Stimulated activated CD8-positive, alpha-beta memory T cell treated with anti-CD3 and anti-CD28 coated beads, Interleukin-15, amount 100 ng/mL, for 24 hours (primary cell): ENCODE data around the gene CCDC197.

Source experiments
- DNase-seq: peaks from one replicate; pipeline ENCODE4 v3.0.0-alpha.2; 2020; ENCODE audit warnings: low read depth

CCDC197 gene

DNA sequence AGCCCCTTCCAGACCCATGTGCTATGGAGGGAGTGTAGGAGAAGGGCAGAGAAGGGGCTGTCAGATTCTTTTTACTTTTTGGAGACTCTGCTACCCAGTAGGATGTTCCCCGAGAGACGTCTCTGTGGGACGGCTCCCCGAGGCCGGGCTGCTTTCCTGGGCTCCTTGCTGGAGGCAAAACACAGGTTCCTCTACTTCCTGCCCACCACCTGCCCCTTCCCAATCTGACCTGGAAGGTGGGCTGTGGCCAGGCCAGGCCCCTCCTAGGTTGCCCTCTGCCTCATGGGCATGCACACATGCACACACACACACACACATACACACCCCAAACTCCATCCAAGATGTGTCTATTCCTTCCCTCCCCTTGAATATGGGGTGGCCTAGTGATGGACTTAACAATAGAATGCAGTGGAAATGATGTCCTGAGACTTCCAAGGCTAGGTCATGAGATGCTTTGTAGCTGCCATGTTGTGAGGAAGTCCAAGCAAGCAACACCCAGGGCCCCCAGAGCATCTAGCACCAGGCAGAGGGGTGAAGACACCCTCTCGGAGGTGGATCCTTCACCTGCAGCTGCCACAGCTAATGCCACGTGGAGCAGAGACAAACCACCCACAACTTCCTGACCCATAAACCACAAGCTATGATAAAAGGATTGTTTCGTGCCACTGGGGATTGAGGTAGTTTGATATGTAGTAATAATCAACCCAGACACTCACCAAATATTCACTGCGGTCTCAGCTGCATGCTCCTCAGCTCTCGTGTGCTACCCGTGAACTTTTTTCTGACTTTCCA is 19.1 kb upstream of the CCDC197 start:
- DNase-seq, result no peak

DNA sequence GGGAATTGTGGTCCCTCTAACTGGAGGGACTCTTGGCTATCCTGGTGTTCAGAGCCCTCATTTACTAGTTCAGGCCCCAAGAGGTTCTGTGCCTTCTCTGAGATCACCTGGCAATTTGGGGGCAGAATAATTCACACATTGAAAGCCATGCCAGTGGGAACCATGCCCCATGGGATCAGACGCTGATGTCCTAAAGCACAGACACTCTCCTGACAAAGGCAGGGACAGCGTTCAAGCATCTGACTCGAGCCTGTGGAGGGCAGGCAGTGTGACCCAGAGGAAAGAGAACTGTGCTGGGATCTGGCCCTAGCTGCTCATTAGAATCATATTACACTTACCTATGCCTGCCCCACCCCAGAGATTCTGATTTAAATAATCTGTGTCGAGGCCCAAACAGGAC is 18.4 kb upstream of the CCDC197 start:
- DNase-seq, result no peak

DNA sequence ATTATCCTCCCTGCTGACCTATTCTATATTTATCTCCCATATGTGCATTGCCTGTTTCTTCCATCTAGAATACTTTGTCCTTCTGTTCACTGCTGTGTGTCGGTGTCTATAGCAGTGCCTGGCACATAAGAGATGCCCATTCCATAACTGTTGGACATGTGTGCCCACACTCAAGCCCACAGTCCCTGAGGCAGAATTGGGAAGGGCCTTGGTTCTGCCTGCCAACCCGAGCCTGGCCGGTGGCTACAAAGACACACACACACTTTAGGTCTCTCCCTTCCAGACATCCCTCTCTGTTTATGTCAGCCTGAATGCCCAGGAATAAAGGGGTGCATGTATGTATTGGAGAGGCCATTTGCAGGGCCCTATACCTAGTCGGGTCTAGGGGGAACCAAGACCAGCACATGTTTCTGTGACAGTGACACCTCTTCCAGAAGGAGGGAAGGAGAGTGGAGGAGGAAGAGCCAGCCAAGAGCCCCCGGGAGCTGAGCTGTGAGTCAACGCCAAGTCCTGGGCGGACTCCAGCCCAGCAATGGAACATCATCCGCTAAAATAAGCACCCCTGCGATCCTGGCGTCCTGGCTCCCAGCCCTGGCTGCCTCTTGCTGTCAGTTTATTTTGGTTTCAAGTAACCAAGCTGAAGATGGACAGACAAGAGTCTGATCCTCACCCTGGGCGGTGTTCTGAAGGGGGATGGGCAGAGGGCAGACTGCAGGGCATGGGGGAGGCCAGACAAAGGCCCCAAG is 16.5 kb upstream of the CCDC197 start:
- DNase-seq, result no peak

DNA sequence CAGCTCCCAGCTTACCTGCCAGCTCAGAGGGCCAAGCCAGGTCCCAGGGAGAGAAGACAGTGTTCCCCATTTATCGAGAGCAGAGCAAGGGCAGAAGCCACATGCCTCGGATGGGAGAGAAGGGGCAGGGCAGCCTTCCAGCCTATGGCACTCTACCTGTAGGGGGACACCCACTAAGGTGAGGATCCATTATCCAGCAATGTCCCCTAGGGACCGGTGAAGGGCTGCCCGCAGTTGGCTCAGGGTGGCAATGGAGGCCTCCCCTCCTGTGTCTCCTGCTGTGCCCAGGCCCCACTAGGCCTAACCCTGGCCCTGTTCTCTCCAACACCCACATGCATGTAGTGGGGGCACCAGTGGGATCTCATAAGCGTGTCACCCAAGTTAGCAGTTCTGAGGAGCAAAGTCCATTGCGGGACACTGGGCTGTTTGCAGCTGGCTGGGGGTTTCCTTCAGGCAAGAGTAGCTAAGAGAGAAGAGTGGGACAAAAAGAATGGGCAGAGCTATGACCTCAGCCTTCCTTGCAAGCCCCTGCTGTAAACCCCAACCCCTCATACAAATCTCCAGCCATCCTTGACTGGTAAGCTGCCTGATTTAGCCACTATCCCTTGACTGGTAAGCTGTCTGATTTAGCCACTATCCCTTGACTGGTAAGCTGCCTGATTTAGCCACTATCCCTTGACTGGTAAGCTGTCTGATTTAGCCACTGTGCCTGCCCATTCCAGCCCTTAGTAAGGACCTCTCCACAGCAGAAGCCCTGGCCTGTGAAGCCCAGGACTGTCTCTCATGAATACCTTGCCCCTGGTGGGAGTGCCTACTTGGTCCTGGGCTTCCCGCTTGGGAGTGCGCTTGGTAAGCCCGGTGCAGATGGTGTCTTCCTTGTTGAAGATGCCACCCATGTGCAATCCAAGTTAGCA is 15.5 kb upstream of the CCDC197 start:
- DNase-seq, result no peak

DNA sequence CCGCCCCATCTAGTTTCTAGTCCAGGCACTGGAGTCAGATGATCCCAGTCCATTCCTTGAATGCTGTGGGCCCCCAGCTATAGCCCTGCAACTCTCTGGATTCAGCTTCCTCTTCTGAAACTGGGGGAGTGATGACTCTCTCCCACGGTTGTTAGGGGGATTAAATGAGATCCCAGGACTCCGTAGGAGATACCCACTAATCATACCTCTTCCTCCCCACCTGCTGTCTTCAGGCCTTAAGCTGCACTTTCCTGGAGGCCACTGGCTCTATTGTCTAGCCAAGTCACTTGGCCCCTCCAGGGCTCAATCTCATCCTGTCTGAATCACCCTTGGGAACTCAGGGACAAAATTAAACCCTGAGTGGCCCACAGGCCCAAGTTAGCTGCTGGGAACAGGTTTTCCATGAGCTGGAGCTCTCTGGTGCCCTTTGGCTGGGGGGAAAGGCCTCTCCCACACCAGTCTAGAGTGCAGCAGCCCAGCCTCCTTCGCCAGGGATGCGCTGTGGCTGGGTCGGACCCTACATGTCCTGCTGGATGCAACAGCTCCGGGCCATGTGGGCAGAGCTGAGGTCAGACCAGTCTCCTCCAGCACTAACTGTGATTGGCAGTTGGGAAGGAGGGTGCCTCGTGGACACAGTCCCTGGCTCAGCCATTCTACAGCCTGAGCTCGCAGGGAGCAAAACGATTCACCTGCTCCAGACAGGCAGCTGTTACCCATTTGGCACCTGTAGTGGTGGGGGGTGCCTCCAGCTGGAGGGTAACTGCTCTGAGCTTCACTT is 14.7 kb upstream of the CCDC197 start:
- no peak for DNase-seq

DNA sequence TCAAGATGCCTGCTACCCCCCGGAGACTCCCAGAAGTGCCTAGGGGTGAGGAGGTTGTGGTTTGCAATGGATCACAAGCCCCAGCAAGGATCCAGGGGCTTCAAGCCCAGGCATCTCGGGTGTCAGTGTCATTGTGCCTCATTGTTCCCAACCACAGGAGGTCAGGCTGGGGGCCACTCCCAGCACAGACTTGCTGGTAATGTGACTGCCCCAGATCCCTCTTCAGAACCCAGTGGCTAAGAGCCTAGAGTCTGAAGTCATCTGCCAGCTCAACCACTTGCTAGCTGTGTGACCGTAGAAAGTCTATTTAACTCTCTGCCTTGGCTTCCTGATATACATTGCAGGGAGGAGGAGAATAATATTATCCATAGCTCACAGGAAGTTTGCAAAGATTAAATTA is 13.0 kb upstream of the CCDC197 start:
- DNase-seq, result no peak

DNA sequence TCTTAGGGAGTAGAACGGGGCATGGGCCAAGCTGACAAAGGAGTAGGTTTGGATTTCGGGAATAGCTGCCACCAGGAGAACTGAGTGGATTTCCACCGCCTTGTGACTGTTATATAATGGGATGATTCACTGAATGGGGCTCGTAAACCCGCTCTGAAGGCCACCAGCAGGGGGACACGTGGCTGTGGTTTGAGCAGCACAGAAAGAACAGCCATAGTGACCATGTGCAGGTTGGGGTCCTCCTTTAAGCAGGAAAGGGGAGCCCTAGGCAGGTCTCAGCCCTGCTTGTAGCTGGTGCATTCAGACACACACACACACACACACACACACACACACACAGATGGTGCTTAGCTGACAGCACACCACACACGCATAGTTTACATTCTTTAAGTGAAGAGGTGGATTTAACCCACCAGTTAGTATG is 12.1 kb upstream of the CCDC197 start:
- DNase-seq, result no peak

DNA sequence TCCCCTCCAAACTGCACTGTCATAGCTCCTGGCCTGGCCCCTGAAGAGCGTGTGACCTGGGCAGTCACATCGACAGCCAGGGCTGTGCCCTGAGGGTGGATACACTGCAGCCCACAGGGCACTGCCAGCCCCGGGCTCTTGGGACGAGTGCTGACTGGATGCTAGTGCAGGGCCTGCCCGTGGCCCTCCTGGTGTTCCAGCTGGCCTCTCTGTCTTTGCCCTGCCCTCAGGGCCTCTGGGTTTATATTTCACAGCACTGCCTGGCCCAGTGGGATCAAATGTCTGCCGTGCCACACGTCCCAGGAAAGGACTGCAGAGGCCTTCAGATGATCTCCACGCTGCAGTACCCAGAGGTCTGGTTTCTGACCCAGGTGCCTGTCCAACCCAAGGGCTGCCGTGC is 10.1 kb upstream of the CCDC197 start:
- no peak for DNase-seq

DNA sequence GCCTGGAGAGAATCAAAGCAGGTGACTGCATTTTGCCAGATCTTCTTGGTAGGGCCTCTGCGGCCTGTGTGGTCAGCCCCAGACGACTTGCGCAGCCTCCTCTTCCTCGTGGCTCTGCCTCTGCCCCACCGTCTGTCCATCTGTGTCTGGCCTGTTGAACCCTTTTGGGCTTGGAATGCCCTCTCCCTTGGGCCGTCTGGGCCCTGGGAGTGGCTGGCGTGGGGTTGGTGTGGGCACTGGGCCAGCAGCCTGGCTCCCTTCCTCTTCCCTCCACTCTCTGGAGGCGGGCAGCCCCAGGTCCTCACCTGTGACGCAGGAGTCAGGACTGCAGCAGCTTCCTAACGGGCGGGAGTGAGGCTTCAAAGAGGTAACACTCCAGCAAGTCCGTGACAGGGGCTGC is 9.7 kb upstream of the CCDC197 start:
- DNase-seq, result no peak

DNA sequence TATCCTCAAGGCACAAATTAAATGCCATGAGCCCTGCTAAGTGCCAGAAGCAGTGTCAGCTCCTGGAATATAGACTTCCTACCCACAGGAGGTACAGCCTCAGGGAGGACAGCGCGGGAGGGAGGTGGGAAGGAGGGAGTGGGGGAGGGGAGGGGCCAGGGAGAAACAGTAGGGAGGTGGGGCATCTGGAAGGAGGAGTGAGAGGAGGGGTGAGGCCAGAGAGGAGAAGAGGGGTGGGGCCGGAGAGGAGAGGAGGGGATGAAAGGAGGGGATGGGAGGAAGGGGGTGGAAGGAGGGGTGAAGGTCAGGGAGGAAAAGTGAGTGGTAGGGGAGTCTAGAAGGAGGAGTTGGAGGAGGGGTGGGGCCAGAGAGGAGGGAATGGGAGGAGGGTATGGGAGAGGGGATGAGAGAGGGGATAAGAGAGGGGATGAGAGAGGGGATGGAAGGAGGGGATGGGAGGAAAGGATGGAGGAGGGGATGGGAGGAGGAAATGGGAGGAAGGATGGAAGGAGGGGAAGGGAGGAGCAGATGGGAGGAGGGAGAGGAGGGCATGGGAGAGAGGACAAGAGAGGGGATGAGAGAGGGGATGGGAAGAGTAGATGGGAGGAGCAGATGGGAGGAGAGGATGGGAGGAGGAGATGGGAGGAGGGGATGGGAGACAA is 9.2 kb upstream of the CCDC197 start:
- DNase-seq, result no peak

DNA sequence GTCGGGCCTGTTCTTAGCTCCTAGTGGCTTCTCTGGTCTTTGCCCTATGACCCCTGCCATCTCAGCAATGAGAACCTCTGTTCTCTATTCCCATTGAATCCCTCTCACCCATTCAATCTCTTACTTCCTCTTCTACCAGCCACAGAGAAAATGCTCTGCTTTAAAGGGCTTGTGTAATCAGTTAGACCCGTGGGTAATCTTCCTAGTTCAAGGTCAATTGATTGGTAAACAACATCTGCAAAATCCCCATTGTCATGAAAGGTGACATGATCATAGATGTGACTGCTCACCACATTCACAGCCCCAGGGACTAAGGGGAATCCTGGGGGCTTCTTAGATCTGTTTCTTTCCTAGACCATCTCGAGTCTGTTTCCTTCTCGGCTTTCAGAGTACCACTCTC is 7.2 kb upstream of the CCDC197 start:
- no peak for DNase-seq

DNA sequence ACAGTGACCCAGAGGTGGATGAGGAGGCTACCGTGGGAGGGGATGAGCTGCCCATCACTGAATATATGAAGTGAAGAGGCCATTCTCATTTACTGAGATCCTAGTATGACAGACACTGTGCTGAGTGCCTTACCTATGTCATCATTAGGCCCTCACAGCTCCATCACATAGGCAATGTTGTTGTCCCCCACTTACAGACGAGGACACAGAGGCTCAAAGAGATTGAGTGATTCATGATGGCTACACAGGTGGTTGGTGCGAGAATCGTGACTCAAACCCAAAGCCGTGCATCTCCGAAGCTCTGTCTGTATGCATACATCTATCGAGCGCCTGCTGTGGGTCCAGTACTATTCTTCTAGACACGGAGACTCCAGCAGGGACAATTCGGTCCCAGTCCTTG is 5.9 kb upstream of the CCDC197 start:
- DNase-seq, result no peak

DNA sequence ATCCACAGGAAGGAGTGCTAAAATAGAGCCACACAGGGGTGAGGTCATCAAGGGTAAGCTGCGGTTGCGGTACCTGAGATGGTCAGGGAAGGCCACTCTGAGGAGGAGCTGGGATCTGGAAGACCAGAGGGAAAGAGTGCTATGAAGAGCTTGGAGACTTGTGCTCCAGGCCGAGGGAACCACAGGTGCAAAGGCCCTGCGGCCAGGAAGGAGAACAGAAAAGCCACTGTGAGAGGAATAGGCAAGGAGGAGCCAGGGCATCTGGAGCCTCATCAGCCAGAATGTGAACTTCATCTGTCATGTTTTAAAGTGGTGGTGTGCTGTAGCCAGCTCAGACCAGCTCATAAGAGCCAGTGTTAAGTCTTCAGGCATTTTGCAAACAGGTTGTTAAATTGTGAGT is 5.5 kb upstream of the CCDC197 start:
- DNase-seq, result no peak

DNA sequence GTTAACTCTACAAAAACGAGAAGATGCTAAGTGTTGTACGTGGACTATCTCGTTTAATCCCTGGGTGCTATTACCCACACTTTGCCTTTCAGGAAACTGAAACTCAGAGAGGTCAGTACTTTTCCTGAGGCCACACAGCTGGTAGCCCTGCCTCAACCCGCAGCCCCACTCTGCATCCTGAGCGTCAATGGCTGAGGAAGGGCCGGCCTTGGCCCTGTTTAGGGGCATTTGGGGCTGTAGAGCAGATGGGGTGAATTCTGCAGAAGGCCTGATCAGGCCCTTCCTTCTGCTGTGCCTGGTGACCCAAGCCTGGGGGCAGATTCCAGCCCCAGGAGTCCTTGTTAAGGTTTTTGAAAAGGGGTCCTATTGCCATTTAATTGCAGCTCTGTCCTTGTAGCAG is 3.7 kb upstream of the CCDC197 start:
- no peak for DNase-seq

DNA sequence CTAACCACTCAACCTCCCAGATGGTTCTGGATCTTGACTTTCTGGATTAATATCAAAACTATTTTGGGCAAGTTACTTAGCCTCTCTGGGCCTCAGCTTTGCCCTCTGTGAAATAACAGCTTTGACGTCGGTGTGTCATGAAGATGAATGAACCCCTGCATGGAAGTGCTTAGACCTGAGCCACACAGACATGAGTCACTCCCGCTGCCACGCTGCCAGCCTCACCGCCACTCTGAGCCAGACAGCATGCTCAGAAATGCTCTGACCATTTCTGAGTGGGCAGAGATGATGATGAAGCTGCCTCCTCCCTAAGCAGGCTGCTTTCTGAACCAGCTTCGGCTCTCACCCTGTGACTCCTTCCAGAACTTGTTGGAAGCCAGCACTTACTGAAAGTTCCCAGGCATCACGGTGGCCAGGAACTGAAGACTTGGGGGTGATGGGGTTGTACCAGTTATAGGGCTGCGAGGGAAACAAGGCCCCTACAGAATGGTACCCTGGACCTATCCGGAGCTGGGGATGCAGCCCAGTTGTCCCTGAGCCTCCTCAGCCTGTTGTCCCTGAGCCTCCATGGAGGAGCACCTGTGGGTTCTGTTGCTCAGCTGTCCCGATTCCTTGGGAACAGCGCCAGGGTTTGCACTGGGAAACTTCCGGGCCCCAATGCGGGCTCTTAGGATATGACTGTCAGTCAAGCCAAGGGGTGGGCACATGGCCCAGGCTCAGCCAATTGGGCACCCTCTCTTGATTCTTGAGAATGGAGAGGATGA is 2.0 kb upstream of the CCDC197 start:
- DNase-seq, result no peak

DNA sequence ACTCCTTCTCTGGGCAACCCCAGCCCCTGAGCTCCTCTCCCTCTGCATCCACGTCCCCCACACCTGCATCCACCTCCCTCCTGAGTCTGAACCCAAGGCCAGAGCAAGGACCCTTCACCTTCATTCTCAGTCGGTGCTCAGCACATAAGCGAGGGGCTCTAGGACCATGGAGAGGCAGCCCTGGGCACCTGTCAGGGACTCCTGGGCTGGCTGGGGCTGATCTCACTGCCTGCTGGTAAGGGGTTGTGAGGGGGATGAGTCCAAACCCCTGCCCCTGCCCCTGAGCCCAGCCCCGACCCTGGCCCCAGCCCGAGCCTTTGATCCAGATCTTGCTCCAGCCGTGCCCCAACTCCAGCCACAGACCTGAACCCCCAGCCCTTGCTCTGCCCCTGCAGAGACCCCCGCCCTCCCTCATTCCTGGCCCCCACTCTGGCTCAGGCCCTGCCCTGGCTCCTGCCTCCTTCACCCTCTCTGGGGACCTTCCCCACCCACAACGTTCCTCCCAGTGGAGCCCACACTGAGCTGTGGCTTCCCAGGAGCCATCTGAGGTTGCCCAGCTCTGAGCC is 888 bp upstream of the CCDC197 start:
- DNase-seq, result no peak

DNA sequence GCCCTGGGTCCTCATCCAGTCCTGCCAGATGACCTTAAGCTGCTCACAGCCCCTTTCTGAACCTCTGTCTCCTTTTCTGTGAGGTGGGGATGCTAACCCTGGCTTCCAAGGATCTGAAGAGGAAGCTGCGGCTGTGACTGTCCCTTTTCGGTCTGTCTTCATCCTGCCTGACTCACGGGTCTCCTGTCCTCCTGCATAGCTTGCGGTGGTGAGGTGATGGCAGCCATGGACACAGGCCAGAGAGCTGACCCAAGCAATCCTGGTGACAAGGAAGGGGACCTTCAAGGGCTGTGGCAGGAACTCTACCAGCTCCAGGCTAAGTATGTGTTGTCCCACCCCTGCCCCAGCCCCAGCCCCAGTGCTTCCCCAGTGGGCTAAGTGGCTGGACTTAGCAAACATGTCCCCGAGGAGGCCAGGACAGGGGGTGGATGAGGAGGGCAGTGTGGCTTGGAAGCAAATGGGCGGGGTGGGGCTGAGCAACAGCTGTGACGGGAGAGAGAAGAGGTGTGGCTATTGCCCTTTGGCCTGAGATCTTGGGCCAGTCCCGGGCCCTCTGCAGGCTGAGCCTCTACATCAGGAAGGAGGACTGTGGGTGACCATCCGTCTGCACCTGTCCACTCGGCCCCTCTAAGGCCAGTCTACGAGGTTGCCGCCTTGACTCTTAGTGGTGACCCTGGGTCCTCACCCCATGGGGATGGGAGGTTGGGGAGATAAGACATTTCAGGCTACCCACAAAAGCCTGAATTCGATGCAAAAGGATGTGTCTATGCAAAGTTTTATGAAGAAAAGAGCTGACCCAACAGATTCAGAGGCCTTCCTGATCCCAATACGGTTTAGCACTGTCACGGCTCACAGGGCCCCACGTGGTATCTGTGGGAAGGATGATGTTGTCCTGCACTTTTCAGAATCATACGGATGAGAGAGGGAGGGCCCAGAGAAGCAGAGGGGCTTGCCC is 1.1 kb downstream of the CCDC197 start:
- DNase-seq, result no peak

DNA sequence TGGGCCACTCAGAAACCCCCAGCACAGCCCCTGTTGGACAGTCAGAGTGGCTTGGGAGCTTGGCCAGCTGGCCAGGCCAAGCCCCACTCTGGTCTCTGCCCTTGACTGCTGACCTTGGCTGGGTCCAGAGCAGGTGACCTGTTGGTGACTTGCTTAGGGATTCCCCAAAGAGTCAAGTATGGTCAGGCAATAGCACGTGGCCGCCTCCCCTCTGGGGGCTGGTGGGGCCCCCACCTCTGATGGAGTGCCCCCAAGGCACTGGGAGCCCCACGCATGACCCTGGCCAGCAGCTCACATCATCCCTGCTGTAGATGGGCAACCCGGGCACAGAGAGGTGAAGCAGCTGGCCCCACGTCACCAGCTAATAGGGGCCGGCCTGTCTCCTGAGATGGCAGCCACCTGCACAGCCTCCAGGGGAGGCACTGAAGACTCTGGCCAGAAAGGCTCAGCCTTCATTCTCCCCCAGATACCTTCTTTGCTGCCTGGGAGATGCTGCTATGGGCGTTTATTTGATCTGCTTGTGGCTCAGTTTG is 1.8 kb downstream of the CCDC197 start:
- DNase-seq, result no peak

DNA sequence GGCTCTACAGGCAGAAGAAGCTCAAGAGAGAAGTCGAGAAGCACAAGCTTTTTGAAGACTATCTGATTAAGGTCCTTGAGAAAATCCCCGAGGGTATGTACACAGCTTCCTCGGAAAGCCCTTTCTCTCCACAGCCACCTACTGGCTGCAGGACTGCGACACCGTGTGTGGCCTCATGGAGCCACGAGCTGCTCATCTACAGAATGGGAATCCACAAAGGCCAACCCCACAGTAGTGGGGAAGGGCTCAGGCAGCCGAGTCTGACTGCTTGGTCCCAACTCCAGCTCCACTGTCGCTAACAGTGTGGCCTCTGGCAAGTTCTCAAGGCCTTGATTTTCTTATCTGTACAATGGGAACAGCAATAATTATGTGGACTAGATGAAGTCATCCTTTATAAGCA is 2.5 kb downstream of the CCDC197 start:
- no peak for DNase-seq
